ENCODE results near the gene PSG2.
"Not testable (repeated sequence)": the region's sequence is repeated elsewhere in the genome, so short reads cannot be mapped to it uniquely, and the experiment has no call there.

PSG2 gene

GRCh38 chr19:43077881-43078280 is 4.6 kb downstream of the PSG2 start:
- DNase-seq (ENCODE audit: low spot score), result not testable (repeated sequence)

GRCh38 chr19:43062418-43062817 is 20.1 kb downstream of the PSG2 start:
- DNase-seq (ENCODE audit: low spot score), result not testable (repeated sequence)

GRCh38 chr19:43061326-43061725 is 21.2 kb downstream of the PSG2 start:
- not testable (repeated sequence) for DNase-seq (ENCODE audit: low spot score)

GRCh38 chr19:43060254-43060653 is 22.2 kb downstream of the PSG2 start:
- DNase-seq (ENCODE audit: low spot score), result not testable (repeated sequence)

- not testable (repeated sequence) for DNase-seq (ENCODE audit: low spot score)
These were observed 23.0 kb downstream of the PSG2 start for GRCh38 chr19:43059482-43059881.

- not testable (repeated sequence) for DNase-seq (ENCODE audit: low spot score)
These were observed 24.1 kb downstream of the PSG2 start for GRCh38 chr19:43058440-43058839.

GRCh38 chr19:43047966-43048365 is 34.5 kb downstream of the PSG2 start:
- DNase-seq (ENCODE audit: low spot score), result not testable (repeated sequence)

- not testable (repeated sequence) for DNase-seq (ENCODE audit: low spot score)
These were observed 35.9 kb downstream of the PSG2 start for GRCh38 chr19:43046578-43046977.

GRCh38 chr19:43043492-43044180 is 38.9 kb downstream of the PSG2 start:
- not testable (repeated sequence) for DNase-seq (ENCODE audit: low spot score)

GRCh38 chr19:43031645-43032044 is 50.9 kb downstream of the PSG2 start:
- not testable (repeated sequence) for DNase-seq (ENCODE audit: low spot score)

- DNase-seq (ENCODE audit: low spot score), result no peak
These were observed 53.6 kb downstream of the PSG2 start for GRCh38 chr19:43028866-43029265.

- not testable (repeated sequence) for DNase-seq (ENCODE audit: low spot score)
These were observed 54.5 kb downstream of the PSG2 start for GRCh38 chr19:43027985-43028384.

GRCh38 chr19:43027061-43027460 is 55.4 kb downstream of the PSG2 start:
- not testable (repeated sequence) for DNase-seq (ENCODE audit: low spot score)

- DNase-seq (ENCODE audit: low spot score), result not testable (repeated sequence)
These were observed 56.1 kb downstream of the PSG2 start, which contains the start of gene PSG11 for GRCh38 chr19:43026369-43026768. TSS of gene PSG11 (minus strand) at chr19:43026469. CDS start at chr19:43026372, 97 bp downstream.

GRCh38 chr19:43022098-43022497 is 60.4 kb downstream of the PSG2 start:
- DNase-seq (ENCODE audit: low spot score), result not testable (repeated sequence)

GRCh38 chr19:43021629-43022028 is 60.9 kb downstream of the PSG2 start:
- not testable (repeated sequence) for DNase-seq (ENCODE audit: low spot score)

GRCh38 chr19:43019588-43019987 is 62.9 kb downstream of the PSG2 start:
- not testable (repeated sequence) for DNase-seq (ENCODE audit: low spot score)
